HCT116 (cell line): Measurements from ENCODE around the gene PRKCH. TPM values are rescaled to one million over a fixed set of nuclear protein-coding genes. Genes with fewer than 3 reads are reported as not detected.

Experiments
- ATAC-seq: fragments of 200-7000 bp; cut with Tn5 transposase; 2 replicates; pipeline ENCODE4 v1.9.1; 2020; ENCODE audit warnings: mild to moderate bottlenecking, moderate library complexity
- BruUV-seq: library from RNA; stranded (reverse); fragments of 400-500 nt; replicated peaks from 2 replicates; lab custom pipeline; 2021; lab: Mats Ljungman, UMichigan
- CTCF ChIA-PET: fragments of 300-600 bp; sonication (Branson Sonifier 250); formaldehyde crosslinking; loops from one replicate; lab custom pipeline; 2021; ENCODE audit warnings: antibody characterized with exemption; lab: Charles Lee
- POLR2A ChIA-PET: fragments of 300-600, 350-600 bp; sonication (Branson Sonifier 250); formaldehyde crosslinking; loops from one replicate; lab custom pipeline; 2021; ENCODE audit warnings: antibody characterized with exemption; lab: Charles Lee
- RAD21 ChIA-PET, 2 experiments: fragments of 300-600 bp; sonication (Branson Sonifier 250); formaldehyde crosslinking; loops; one replicate each; lab custom pipeline; 2023; ENCODE audit warnings: low total read pairs in 2 of 2; ENCODE audit not compliant: uncharacterized antibody in 2 of 2, unreplicated experiment in 2 of 2, low non-redundant PET in 1 of 2; lab: Charles Lee
- DNase-seq: peaks from one replicate; pipeline ENCODE4 v3.0.0-alpha.2; 2010; ENCODE audit warnings: low read depth, low spot score
- H2AFZ ChIP-seq: fragments of 200-600 bp; shearing (Covaris generic), sonication (generic); 2 replicates; pipeline ENCODE4 v1.6.1; 2017; ENCODE audit warnings: low read depth, mixed run types, mixed read lengths, antibody characterized with exemption, low read length; ENCODE audit not compliant: poor library complexity, severe bottlenecking
- H3K27ac ChIP-seq: 2 replicates; pipeline ENCODE4 v1.5.1; 2012; ENCODE audit warnings: low read depth, low read length
- H3K27me3 ChIP-seq: fragments of 200-600 bp; sonication (generic); 2 replicates; pipeline ENCODE4 v1.6.1; 2016; ENCODE audit warnings: mixed run types, low read length, mixed read lengths; ENCODE audit not compliant: insufficient read depth
- H3K36me3 ChIP-seq, 2 experiments: fragments of 200-500 bp in 1 of 2; fragments of 200-600 bp in 1 of 2; sonication (Bioruptor generic) in 1 of 2; sonication (generic) in 1 of 2; 2 replicates each; pipeline versions ENCODE4 v1.5.1 to v1.6.1; 2014 to 2016; ENCODE audit warnings: low read length in 2 of 2, inconsistent platforms in 1 of 2, mixed read lengths in 1 of 2, mixed run types in 1 of 2; ENCODE audit not compliant: insufficient read depth in 2 of 2, control insufficient read depth in 1 of 2
- H3K4me1 ChIP-seq, 2 experiments: fragments of 200-600 bp in 1 of 2; sonication (generic) in 1 of 2; 2 replicates each; pipeline versions ENCODE4 v1.5.1 to v1.6.1; 2012 to 2017; ENCODE audit warnings: low read length in 2 of 2, inconsistent platforms in 1 of 2, mild to moderate bottlenecking in 1 of 2, mixed read lengths in 1 of 2, mixed run types in 1 of 2, moderate library complexity in 1 of 2; ENCODE audit not compliant: insufficient read depth in 2 of 2, control insufficient read depth in 1 of 2
- H3K4me2 ChIP-seq: fragments of 200-600 bp; sonication (generic); 2 replicates; pipeline ENCODE4 v1.6.1; 2017; ENCODE audit warnings: mixed run types, low read length, mixed read lengths
- H3K4me3 ChIP-seq, 2 experiments: fragments of 200-600 bp in 1 of 2; sonication (generic) in 1 of 2; replicated peaks in 1 of 2; 2 replicates each; pipeline ENCODE4 v1.5.1; 2011 to 2016; ENCODE audit warnings: low read length in 2 of 2, control low read depth in 1 of 2, low read depth in 1 of 2, mild to moderate bottlenecking in 1 of 2, mixed read lengths in 1 of 2, mixed run types in 1 of 2
- H3K79me2 ChIP-seq: fragments of 200-600 bp; sonication (generic); 2 replicates; pipeline ENCODE4 v1.6.1; 2017; ENCODE audit warnings: mild to moderate bottlenecking, mixed run types, low read length, moderate library complexity, mixed read lengths; ENCODE audit not compliant: insufficient read depth
- H3K9ac ChIP-seq: fragments of 200-600 bp; sonication (generic); 2 replicates; pipeline ENCODE4 v1.6.1; 2016; ENCODE audit warnings: low read length, mixed read lengths
- H3K9me2 ChIP-seq: fragments of 200-600 bp; sonication (generic), shearing (Covaris generic); 2 replicates; pipeline ENCODE4 v1.6.1; 2017; ENCODE audit warnings: mixed run types, mild to moderate bottlenecking, moderate library complexity; ENCODE audit not compliant: insufficient read depth
- H3K9me3 ChIP-seq, 2 experiments: fragments of 200-500 bp in 1 of 2; fragments of 200-600 bp in 1 of 2; sonication (Bioruptor generic) in 1 of 2; sonication (generic) in 1 of 2; 2 replicates each; pipeline ENCODE4 v1.6.1; 2014 to 2017; ENCODE audit warnings: low read length in 2 of 2, mixed read lengths in 2 of 2, inconsistent platforms in 1 of 2, low read depth in 1 of 2, mild to moderate bottlenecking in 1 of 2, mixed run types in 1 of 2, moderate library complexity in 1 of 2; ENCODE audit not compliant: control insufficient read depth in 1 of 2, insufficient read depth in 1 of 2
- H4K20me1 ChIP-seq: fragments of 200-600 bp; sonication (generic), shearing (Covaris generic); 2 replicates; pipeline ENCODE4 v1.6.1; 2017; ENCODE audit warnings: mixed run types, mild to moderate bottlenecking, moderate library complexity; ENCODE audit not compliant: insufficient read depth
- EGR1 ChIP-seq: IDR thresholded peaks from 2 replicates; pipeline ENCODE4 v1.6.1; 2012; ENCODE audit warnings: low read depth
- intact Hi-C: fragments of 100-400 bp; cut with micrococcal nuclease; formaldehyde crosslinking; loops from 2 replicates; pipeline ENCODE4 v1.10.0; 2022
- total RNA-seq: library from RNA; stranded (reverse); gene quantifications from one replicate; pipeline ENCODE4 v1.2.1, GENCODE V29; 2021; ENCODE audit not compliant: unreplicated experiment
- TF ChIP-seq, protein P1 (sequence below): IDR thresholded peaks from 2 replicates; pipeline ENCODE4 v1.6.1; 2012
- TF ChIP-seq, protein P2 (sequence below): IDR thresholded peaks from 2 replicates; pipeline ENCODE4 v1.6.1; 2011; ENCODE audit warnings: mild to moderate bottlenecking, low read length, moderate library complexity; ENCODE audit not compliant: insufficient replicate concordance; ENCODE audit errors: extremely low read depth
- TF ChIP-seq, protein P3 (sequence below), 3 experiments: fragments of 200-600 bp in 1 of 3; sonication (generic) in 1 of 3; IDR thresholded peaks in 2 of 3; conservative IDR thresholded peaks in 1 of 3; 2 replicates each; pipeline ENCODE4 v1.5.1; 2012 to 2017; ENCODE audit warnings: low read depth in 2 of 3, low read length in 2 of 3, antibody characterized with exemption in 1 of 3, borderline replicate concordance in 1 of 3, control low read depth in 1 of 3, mild to moderate bottlenecking in 1 of 3, mixed read lengths in 1 of 3, mixed run types in 1 of 3, moderate library complexity in 1 of 3; ENCODE audit not compliant: insufficient read depth in 1 of 3

The PRKCH gene
- total RNA-seq, 1 experiment from 2014 or later: 16.6 TPM

DNA sequence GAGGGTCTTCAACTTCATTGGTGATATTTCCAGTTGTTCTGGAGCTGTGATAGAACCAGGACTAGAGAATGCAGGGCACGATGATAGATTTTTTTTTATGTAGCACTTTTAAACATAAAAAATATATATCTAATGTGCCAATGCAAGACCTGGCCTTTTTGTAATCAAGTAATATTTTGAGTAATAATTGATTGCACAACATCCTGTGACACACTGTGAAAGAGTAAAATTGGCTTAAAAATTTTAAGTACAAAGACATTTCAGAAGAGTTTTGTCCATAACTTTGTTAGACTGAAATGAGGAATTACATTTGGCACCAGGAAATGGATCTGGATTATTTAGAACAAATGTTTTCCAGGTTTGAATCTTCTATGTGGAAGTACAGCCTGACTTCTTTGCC is 22.1 kb downstream of the PRKCH start:
- H3K4me3 ChIP-seq: no peak overlapping the region
- ATAC-seq (no peak), DNase-seq (no peak)
- no peak overlapping the region for H3K4me2 ChIP-seq
- ChIA-PET RAD21 (no interaction called here), CTCF (no interaction called here), POLR2A (interaction anchor here (0.7 kb wide), 1 partner anchor 44 kb away, joined by 4 read pairs; no protein-coding TSS in a partner anchor)
- H4K20me1 ChIP-seq: no peaks in the 10 kb centered on the region
- intact Hi-C loops: no loop called here
- H3K79me2 ChIP-seq: peaks cover 12% of the 10 kb centered on the region; the same call in 1 of the 2 replicates
- no peak overlapping the region for H3K27ac ChIP-seq
- no peaks in the 10 kb centered on the region for H3K9me3 ChIP-seq
- H3K4me1 ChIP-seq: peaks cover 6 to 13% of the 10 kb centered on the region in 2 experiments; a peak in 3 of 4 replicates
- no peaks in the 10 kb centered on the region for H3K27me3 ChIP-seq
- H3K9ac ChIP-seq: no peak overlapping the region
- TF ChIP-seq, protein P1, sequence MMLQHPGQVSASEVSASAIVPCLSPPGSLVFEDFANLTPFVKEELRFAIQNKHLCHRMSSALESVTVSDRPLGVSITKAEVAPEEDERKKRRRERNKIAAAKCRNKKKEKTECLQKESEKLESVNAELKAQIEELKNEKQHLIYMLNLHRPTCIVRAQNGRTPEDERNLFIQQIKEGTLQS: no peak
- TF ChIP-seq, protein P2, sequence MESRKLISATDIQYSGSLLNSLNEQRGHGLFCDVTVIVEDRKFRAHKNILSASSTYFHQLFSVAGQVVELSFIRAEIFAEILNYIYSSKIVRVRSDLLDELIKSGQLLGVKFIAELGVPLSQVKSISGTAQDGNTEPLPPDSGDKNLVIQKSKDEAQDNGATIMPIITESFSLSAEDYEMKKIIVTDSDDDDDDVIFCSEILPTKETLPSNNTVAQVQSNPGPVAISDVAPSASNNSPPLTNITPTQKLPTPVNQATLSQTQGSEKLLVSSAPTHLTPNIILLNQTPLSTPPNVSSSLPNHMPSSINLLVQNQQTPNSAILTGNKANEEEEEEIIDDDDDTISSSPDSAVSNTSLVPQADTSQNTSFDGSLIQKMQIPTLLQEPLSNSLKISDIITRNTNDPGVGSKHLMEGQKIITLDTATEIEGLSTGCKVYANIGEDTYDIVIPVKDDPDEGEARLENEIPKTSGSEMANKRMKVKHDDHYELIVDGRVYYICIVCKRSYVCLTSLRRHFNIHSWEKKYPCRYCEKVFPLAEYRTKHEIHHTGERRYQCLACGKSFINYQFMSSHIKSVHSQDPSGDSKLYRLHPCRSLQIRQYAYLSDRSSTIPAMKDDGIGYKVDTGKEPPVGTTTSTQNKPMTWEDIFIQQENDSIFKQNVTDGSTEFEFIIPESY: no peak
- TF ChIP-seq, protein P3, sequence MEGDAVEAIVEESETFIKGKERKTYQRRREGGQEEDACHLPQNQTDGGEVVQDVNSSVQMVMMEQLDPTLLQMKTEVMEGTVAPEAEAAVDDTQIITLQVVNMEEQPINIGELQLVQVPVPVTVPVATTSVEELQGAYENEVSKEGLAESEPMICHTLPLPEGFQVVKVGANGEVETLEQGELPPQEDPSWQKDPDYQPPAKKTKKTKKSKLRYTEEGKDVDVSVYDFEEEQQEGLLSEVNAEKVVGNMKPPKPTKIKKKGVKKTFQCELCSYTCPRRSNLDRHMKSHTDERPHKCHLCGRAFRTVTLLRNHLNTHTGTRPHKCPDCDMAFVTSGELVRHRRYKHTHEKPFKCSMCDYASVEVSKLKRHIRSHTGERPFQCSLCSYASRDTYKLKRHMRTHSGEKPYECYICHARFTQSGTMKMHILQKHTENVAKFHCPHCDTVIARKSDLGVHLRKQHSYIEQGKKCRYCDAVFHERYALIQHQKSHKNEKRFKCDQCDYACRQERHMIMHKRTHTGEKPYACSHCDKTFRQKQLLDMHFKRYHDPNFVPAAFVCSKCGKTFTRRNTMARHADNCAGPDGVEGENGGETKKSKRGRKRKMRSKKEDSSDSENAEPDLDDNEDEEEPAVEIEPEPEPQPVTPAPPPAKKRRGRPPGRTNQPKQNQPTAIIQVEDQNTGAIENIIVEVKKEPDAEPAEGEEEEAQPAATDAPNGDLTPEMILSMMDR (IDR thresholded peaks at IDR 0.05 in 2 of 3, conservative IDR thresholded peaks at IDR 0.05 in 1 of 3; ENCODE audit: borderline replicate concordance in 1 of 3, insufficient read depth in 1 of 3, low read depth in 2 of 3, low read length in 2 of 3): no peak
- no peak for TF ChIP-seq EGR1
- TF ChIP-seq, all 23 proteins: peak for 0
- H2AFZ ChIP-seq: no peak overlapping the region
- no peaks in the 10 kb centered on the region for H3K9me2 ChIP-seq
- no peaks in the 10 kb centered on the region for H3K36me3 ChIP-seq
- no TSS peak for BruUV-seq
